ENCODE measurements around the gene WIPF1. TPM values are rescaled to one million over a fixed set of nuclear protein-coding genes. Genes with fewer than 3 reads are reported as not detected.

WIPF1 gene
- total RNA-seq, 1 experiment from 2014 or later: 0.59 TPM

- Histone ChIP-seq H3K4me1 (ENCODE audit: control insufficient read depth in 1 of 2, insufficient read depth in 2 of 2, low read length in 2 of 2) (peaks cover 0 to 3% of the 10 kb centered on the region in 2 experiments; a peak in 1 of 4 replicates), H3K9me2 (ENCODE audit: insufficient read depth) (no peaks in the 10 kb centered on the region), H2AFZ (ENCODE audit: low read depth, low read length, poor library complexity, severe bottlenecking) (no peak overlapping the region), H3K27ac (ENCODE audit: low read depth, low read length) (no peak overlapping the region), H3K4me2 (ENCODE audit: low read length) (no peak overlapping the region), H3K36me3 (ENCODE audit: control insufficient read depth in 1 of 2, insufficient read depth in 2 of 2, low read length in 2 of 2) (no peaks in the 10 kb centered on the region), H3K9me3 (ENCODE audit: control insufficient read depth in 1 of 2, insufficient read depth in 1 of 2, low read depth in 1 of 2, low read length in 2 of 2) (0 out of 4 replicates have a peak, but pooled peaks cover 0 to 5% of the 10 kb centered on the region in 2 experiments), H4K20me1 (ENCODE audit: insufficient read depth) (no peaks in the 10 kb centered on the region), H3K79me2 (ENCODE audit: insufficient read depth, low read length) (no peaks in the 10 kb centered on the region), H3K9ac (ENCODE audit: low read length) (no peak overlapping the region), H3K4me3 (replicated peaks in 1 of 2; ENCODE audit: low read depth in 1 of 2, low read length in 2 of 2) (no peak overlapping the region), H3K27me3 (ENCODE audit: insufficient read depth, low read length) (no peaks in the 10 kb centered on the region)
- ChIA-PET POLR2A (no interaction called here), CTCF (no interaction called here), RAD21 (ENCODE audit: low non-redundant PET in 1 of 2, low total read pairs in 2 of 2, uncharacterized antibody in 2 of 2, unreplicated experiment in 2 of 2) (no interaction called here)
- TF ChIP-seq, protein P1, sequence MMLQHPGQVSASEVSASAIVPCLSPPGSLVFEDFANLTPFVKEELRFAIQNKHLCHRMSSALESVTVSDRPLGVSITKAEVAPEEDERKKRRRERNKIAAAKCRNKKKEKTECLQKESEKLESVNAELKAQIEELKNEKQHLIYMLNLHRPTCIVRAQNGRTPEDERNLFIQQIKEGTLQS (IDR thresholded peaks at IDR 0.05): no peak
- TF ChIP-seq, protein P2, sequence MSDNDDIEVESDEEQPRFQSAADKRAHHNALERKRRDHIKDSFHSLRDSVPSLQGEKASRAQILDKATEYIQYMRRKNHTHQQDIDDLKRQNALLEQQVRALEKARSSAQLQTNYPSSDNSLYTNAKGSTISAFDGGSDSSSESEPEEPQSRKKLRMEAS (IDR thresholded peaks at IDR 0.05): no peak
- TF ChIP-seq EZH2 (IDR thresholded peaks at IDR 0.05) (no peak), RAD21 (IDR thresholded peaks at IDR 0.05; ENCODE audit: low read depth) (no peak), ZFX (IDR thresholded peaks at IDR 0.05) (no peak)
- TF ChIP-seq, protein P3, sequence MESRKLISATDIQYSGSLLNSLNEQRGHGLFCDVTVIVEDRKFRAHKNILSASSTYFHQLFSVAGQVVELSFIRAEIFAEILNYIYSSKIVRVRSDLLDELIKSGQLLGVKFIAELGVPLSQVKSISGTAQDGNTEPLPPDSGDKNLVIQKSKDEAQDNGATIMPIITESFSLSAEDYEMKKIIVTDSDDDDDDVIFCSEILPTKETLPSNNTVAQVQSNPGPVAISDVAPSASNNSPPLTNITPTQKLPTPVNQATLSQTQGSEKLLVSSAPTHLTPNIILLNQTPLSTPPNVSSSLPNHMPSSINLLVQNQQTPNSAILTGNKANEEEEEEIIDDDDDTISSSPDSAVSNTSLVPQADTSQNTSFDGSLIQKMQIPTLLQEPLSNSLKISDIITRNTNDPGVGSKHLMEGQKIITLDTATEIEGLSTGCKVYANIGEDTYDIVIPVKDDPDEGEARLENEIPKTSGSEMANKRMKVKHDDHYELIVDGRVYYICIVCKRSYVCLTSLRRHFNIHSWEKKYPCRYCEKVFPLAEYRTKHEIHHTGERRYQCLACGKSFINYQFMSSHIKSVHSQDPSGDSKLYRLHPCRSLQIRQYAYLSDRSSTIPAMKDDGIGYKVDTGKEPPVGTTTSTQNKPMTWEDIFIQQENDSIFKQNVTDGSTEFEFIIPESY (IDR thresholded peaks at IDR 0.05; ENCODE audit: extremely low read depth, insufficient replicate concordance, low read length): no peak
- ATAC-seq (no peak), DNase-seq (ENCODE audit: low read depth, low spot score) (no peak)
- intact Hi-C loops (cut with micrococcal nuclease): no loop called here
- BruUV-seq (replicated peaks): no TSS peak
These were observed 70.4 kb downstream of the WIPF1 start for GRCh38 chr2:174527101-174527721.

DNA sequence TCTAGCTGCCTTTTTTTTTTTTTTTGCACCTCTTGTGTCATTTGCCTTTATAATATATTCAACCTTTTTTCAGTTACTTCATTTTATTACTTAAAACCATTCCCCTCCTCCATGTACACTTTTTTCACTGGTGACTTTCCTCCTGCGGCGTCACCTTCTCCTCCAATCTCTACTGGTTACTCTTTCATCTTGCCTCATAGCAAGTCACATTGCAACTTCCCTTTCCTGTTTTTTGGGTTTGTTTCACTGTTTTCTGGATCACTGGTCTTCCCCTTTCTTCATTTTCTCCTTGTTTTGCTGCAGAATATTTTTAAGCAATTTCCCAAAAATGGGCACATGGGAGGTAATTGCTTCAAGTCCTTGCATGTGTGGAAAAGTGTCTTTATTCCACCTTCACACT is 73.1 kb downstream of the WIPF1 start:
- H3K36me3 ChIP-seq (ENCODE audit: control insufficient read depth in 1 of 2, insufficient read depth in 2 of 2, low read length in 2 of 2): no peaks in the 10 kb centered on the region
- H3K27ac ChIP-seq (ENCODE audit: low read depth, low read length): no peak overlapping the region
- H2AFZ ChIP-seq (ENCODE audit: low read depth, low read length, poor library complexity, severe bottlenecking): no peak overlapping the region
- POLR2A ChIA-PET: no interaction called here
- no TSS peak for BruUV-seq (replicated peaks)
- H3K4me1 ChIP-seq (ENCODE audit: control insufficient read depth in 1 of 2, insufficient read depth in 2 of 2, low read length in 2 of 2): no peaks in the 10 kb centered on the region
- no peaks in the 10 kb centered on the region for H3K79me2 ChIP-seq (ENCODE audit: insufficient read depth, low read length)
- no peak overlapping the region for H3K4me3 ChIP-seq (replicated peaks in 1 of 2; ENCODE audit: low read depth in 1 of 2, low read length in 2 of 2)
- CTCF ChIA-PET: interaction anchor here (1.4 kb wide), 1 partner anchor 61 kb away, joined by 4 read pairs; no protein-coding TSS in a partner anchor
- ATAC-seq (no peak), DNase-seq (ENCODE audit: low read depth, low spot score) (no peak)
- intact Hi-C loops (cut with micrococcal nuclease): no loop called here
- H3K9me3 ChIP-seq (ENCODE audit: control insufficient read depth in 1 of 2, insufficient read depth in 1 of 2, low read depth in 1 of 2, low read length in 2 of 2): 0 out of 4 replicates have a peak, but pooled peaks cover 0 to 5% of the 10 kb centered on the region in 2 experiments
- H3K4me2 ChIP-seq (ENCODE audit: low read length): no peak overlapping the region
- H3K9ac ChIP-seq (ENCODE audit: low read length): no peak overlapping the region
- H3K27me3 ChIP-seq (ENCODE audit: insufficient read depth, low read length): peaks cover 6% of the 10 kb centered on the region; the same call in 1 of the 2 replicates
- RAD21 ChIA-PET (ENCODE audit: low non-redundant PET in 1 of 2, low total read pairs in 2 of 2, uncharacterized antibody in 2 of 2, unreplicated experiment in 2 of 2): no interaction called here
- H3K9me2 ChIP-seq (ENCODE audit: insufficient read depth): no peaks in the 10 kb centered on the region
- H4K20me1 ChIP-seq (ENCODE audit: insufficient read depth): no peaks in the 10 kb centered on the region
- TF ChIP-seq SP1 (IDR thresholded peaks at IDR 0.05; ENCODE audit: low read depth) (no peak), SIN3A (IDR thresholded peaks at IDR 0.05; ENCODE audit: low read depth) (no peak), ELF1 (IDR thresholded peaks at IDR 0.05; ENCODE audit: borderline replicate concordance, low read depth) (no peak), RAD21 (IDR thresholded peaks at IDR 0.05; ENCODE audit: low read depth) (no peak), CBX3 (IDR thresholded peaks at IDR 0.05; ENCODE audit: low read depth) (no peak), TCF7L2 (IDR thresholded peaks at IDR 0.05; ENCODE audit: borderline replicate concordance, extremely low read depth, insufficient read depth, insufficient read length) (no peak), POLR2AphosphoS5 (IDR thresholded peaks at IDR 0.05; ENCODE audit: low read depth, low read length) (no peak), EZH2phosphoT487 (IDR thresholded peaks at IDR 0.05; ENCODE audit: borderline replicate concordance) (no peak), CTCF (IDR thresholded peaks at IDR 0.05 in 2 of 3, conservative IDR thresholded peaks at IDR 0.05 in 1 of 3; ENCODE audit: borderline replicate concordance in 1 of 3, insufficient read depth in 1 of 3, low read depth in 2 of 3, low read length in 2 of 3) (no peak), JUND (IDR thresholded peaks at IDR 0.05) (no peak)

All from HCT116 (cell line).